ENCODE measurements around the gene KCNMB1.

KCNMB1 gene

GRCh38 chr5:170416526-170416925, 27.4 kb upstream of the KCNMB1 start:
- no peak overlapping the region for H3K4me3 ChIP-seq (ENCODE audit: low read length)
- no peak for DNase-seq (ENCODE audit: low read depth)
- TF ChIP-seq CTCF (conservative IDR thresholded peaks at IDR 0.05; ENCODE audit: low read length): no peak

- DNase-seq (ENCODE audit: low read depth): no peak
- H3K4me3 ChIP-seq (ENCODE audit: low read length): no peak overlapping the region
- TF ChIP-seq CTCF (conservative IDR thresholded peaks at IDR 0.05; ENCODE audit: low read length): no peak
Observed at GRCh38 chr5:170414786-170415185, 25.6 kb upstream of the KCNMB1 start.

GRCh38 chr5:170413897-170414296, 24.7 kb upstream of the KCNMB1 start:
- H3K4me3 ChIP-seq (ENCODE audit: low read length): no peak overlapping the region
- DNase-seq (ENCODE audit: low read depth): no peak
- TF ChIP-seq CTCF (conservative IDR thresholded peaks at IDR 0.05; ENCODE audit: low read length): no peak

GRCh38 chr5:170411100-170411499, 21.9 kb upstream of the KCNMB1 start:
- no peak for TF ChIP-seq CTCF (conservative IDR thresholded peaks at IDR 0.05; ENCODE audit: low read length)
- no peak overlapping the region for H3K4me3 ChIP-seq (ENCODE audit: low read length)
- DNase-seq (ENCODE audit: low read depth): no peak

- H3K4me3 ChIP-seq (ENCODE audit: low read length): no peak overlapping the region
- no peak for DNase-seq (ENCODE audit: low read depth)
- TF ChIP-seq CTCF (conservative IDR thresholded peaks at IDR 0.05; ENCODE audit: low read length): no peak
Observed at GRCh38 chr5:170410401-170410800, 21.2 kb upstream of the KCNMB1 start.

GRCh38 chr5:170408877-170409660, 19.9 kb upstream of the KCNMB1 start:
- TF ChIP-seq CTCF (conservative IDR thresholded peaks at IDR 0.05; ENCODE audit: low read length): no peak
- no peak for DNase-seq (ENCODE audit: low read depth)
- no peak overlapping the region for H3K4me3 ChIP-seq (ENCODE audit: low read length)

GRCh38 chr5:170408226-170408625, 19.1 kb upstream of the KCNMB1 start:
- TF ChIP-seq CTCF (conservative IDR thresholded peaks at IDR 0.05; ENCODE audit: low read length): no peak
- peak; percentile 11 for DNase-seq (ENCODE audit: low read depth)
- no peak overlapping the region for H3K4me3 ChIP-seq (ENCODE audit: low read length)

Measured in AG10803 (cell line).